ENCODE results near the gene METAP1. TPM values are rescaled to one million over a fixed set of nuclear protein-coding genes. Genes with fewer than 3 reads are reported as not detected.
"Not testable (repeated sequence)": the region's sequence is repeated elsewhere in the genome, so short reads cannot be mapped to it uniquely, and the experiment has no call there.

Gene METAP1
- total RNA-seq, 1 donor: 52.8 TPM

DNA sequence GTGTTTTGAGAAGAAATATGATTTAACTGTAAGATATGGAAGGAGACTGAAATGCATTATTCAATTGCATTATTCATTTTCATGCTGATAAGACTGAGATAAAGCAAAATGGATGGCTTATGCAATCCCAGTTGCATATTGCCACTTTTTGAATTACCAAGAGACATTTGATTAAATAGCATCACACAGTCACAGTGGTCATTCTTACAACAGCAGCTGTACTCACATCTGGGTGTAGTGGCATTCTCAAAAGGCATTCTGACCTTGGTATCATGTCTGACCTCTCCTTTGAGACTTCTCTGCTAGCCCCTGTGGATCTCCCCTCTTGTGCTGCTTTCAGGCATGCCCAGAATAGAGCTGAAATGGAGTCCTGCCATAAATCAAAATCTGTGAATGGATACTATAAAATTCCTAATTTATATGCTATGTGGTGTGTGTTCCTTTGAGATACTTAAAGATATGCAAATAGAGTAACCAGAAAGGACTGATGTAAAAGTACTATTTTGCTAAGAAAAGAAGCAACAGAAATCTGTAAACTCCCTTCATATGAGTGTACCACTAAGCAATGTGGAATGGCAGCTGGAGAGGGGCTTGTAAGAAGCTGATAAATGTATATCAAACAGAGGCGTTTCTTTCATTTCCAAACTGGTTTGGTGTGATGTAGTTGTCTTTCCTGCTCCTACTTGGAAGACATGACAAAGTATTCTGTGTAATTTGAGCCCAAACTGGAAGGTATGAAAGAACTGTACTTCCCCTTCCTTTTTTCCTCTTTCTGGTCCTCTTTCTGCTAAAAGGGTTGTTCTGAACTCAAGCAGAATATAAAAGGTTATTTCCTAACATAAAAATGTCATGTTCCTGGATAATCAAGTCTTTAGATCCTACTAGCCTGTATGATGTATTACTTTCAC is 25.4 kb upstream of the METAP1 start:
- Histone ChIP-seq H2AFZ (ENCODE audit: low read length) (peak overlapping the region; percentile 49), H3K9me3 (ENCODE audit: low read depth, low read length) (no peaks in the 10 kb centered on the region), H3K79me2 (ENCODE audit: insufficient read depth, low read length) (no peaks in the 10 kb centered on the region), H3K4me2 (ENCODE audit: insufficient read depth, low read length) (no peak overlapping the region), H3K4me1 (ENCODE audit: insufficient read depth, low read length) (peaks cover 2% of the 10 kb centered on the region), H3K36me3 (ENCODE audit: insufficient read depth, low read length) (no peaks in the 10 kb centered on the region), H3K4me3 (ENCODE audit: insufficient read depth, low read length) (no peak overlapping the region), H4K20me1 (ENCODE audit: insufficient read depth, low read length) (no peaks in the 10 kb centered on the region), H3K27me3 (ENCODE audit: insufficient read depth, low read length) (no peaks in the 10 kb centered on the region), H3K27ac (ENCODE audit: low read depth, low read length) (no peak overlapping the region)
- no peak for DNase-seq (ENCODE audit: insufficient read length, low spot score, missing footprints)
- TF ChIP-seq, protein P1, sequence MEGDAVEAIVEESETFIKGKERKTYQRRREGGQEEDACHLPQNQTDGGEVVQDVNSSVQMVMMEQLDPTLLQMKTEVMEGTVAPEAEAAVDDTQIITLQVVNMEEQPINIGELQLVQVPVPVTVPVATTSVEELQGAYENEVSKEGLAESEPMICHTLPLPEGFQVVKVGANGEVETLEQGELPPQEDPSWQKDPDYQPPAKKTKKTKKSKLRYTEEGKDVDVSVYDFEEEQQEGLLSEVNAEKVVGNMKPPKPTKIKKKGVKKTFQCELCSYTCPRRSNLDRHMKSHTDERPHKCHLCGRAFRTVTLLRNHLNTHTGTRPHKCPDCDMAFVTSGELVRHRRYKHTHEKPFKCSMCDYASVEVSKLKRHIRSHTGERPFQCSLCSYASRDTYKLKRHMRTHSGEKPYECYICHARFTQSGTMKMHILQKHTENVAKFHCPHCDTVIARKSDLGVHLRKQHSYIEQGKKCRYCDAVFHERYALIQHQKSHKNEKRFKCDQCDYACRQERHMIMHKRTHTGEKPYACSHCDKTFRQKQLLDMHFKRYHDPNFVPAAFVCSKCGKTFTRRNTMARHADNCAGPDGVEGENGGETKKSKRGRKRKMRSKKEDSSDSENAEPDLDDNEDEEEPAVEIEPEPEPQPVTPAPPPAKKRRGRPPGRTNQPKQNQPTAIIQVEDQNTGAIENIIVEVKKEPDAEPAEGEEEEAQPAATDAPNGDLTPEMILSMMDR (IDR thresholded peaks at IDR 0.05; ENCODE audit: extremely low read depth, low read depth, low read length): no peak

DNA sequence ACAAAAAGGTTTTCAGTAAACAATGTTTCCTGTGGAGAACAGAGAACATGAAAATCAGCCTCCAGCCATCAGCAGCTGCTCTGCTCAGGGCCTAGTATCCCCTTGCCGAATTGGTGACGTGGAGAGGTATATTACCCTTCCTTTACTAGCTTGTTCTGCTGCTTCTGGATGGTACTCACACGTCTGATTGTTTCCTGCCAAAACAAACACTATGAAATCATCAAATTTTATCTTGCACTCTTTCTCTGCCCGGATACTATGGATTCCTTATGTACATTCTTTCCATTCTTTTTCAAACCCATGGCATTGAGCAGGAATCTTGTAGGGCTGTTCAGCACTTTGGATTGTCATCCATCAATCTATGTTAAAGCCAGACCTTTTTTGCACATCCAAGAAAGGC is 18.8 kb upstream of the METAP1 start:
- TF ChIP-seq, protein P1 (IDR thresholded peaks at IDR 0.05; ENCODE audit: extremely low read depth, low read depth, low read length): no peak
- Histone ChIP-seq H3K4me1 (ENCODE audit: insufficient read depth, low read length) (peaks cover 3% of the 10 kb centered on the region), H3K4me2 (ENCODE audit: insufficient read depth, low read length) (no peak overlapping the region), H3K36me3 (ENCODE audit: insufficient read depth, low read length) (no peaks in the 10 kb centered on the region), H3K27me3 (ENCODE audit: insufficient read depth, low read length) (no peaks in the 10 kb centered on the region), H3K9me3 (ENCODE audit: low read depth, low read length) (no peaks in the 10 kb centered on the region), H3K27ac (ENCODE audit: low read depth, low read length) (peak overlapping the region; percentile 40), H4K20me1 (ENCODE audit: insufficient read depth, low read length) (no peaks in the 10 kb centered on the region), H3K79me2 (ENCODE audit: insufficient read depth, low read length) (no peaks in the 10 kb centered on the region), H2AFZ (ENCODE audit: low read length) (peak overlapping the region; percentile 39), H3K4me3 (ENCODE audit: insufficient read depth, low read length) (no peak overlapping the region)
- peak; percentile 68 for DNase-seq (ENCODE audit: insufficient read length, low spot score, missing footprints)

DNA sequence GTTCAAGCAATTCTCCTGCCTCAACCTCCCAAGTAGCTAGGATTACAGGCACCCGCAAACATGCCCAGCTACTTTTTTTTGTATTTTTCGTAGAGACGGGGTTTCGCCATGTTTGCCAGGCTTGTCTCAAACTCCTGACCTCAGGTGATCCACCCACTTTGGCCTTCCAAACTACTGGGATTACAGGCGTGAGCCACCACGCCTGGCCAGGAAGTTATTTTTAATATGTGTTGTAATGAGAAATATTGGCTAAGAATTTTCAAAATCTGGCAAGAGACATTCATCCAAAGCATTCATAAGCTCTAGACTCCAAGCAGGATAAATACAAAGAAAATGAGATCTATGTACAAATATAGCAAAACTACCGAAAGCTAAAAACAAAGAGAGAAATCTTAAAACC is 18.0 kb upstream of the METAP1 start:
- Histone ChIP-seq H3K9me3 (ENCODE audit: low read depth, low read length) (no peaks in the 10 kb centered on the region), H2AFZ (ENCODE audit: low read length) (no peak overlapping the region), H4K20me1 (ENCODE audit: insufficient read depth, low read length) (no peaks in the 10 kb centered on the region), H3K4me1 (ENCODE audit: insufficient read depth, low read length) (peaks cover 3% of the 10 kb centered on the region), H3K4me2 (ENCODE audit: insufficient read depth, low read length) (no peak overlapping the region), H3K27me3 (ENCODE audit: insufficient read depth, low read length) (no peaks in the 10 kb centered on the region), H3K36me3 (ENCODE audit: insufficient read depth, low read length) (no peaks in the 10 kb centered on the region), H3K4me3 (ENCODE audit: insufficient read depth, low read length) (no peak overlapping the region), H3K27ac (ENCODE audit: low read depth, low read length) (no peak overlapping the region), H3K79me2 (ENCODE audit: insufficient read depth, low read length) (no peaks in the 10 kb centered on the region)
- DNase-seq (ENCODE audit: insufficient read length, low spot score, missing footprints): no peak
- TF ChIP-seq, protein P1 (IDR thresholded peaks at IDR 0.05; ENCODE audit: extremely low read depth, low read depth, low read length): no peak

DNA sequence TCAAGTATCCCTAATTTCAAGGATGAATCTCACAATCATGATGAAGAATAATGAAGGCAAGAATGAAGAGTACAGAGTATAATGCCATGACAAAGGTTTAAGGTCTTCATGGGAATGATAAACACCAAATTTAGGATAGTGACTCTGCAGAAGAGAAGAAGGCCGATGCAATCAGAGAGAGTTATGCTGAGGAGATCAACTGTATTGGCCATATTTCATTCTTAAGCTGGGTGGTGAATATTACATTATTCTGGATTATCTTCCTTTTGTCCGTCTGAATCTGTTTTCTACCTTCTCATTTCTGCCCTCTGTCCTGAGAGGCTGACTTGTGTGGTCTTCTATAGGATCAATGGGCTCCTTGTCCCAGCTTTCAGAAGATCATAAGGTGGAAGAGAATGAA is 7.8 kb upstream of the METAP1 start:
- Histone ChIP-seq H2AFZ (ENCODE audit: low read length) (no peak overlapping the region), H3K27ac (ENCODE audit: low read depth, low read length) (no peak overlapping the region), H3K27me3 (ENCODE audit: insufficient read depth, low read length) (no peaks in the 10 kb centered on the region), H3K79me2 (ENCODE audit: insufficient read depth, low read length) (no peaks in the 10 kb centered on the region), H3K4me1 (ENCODE audit: insufficient read depth, low read length) (no peaks in the 10 kb centered on the region), H3K4me3 (ENCODE audit: insufficient read depth, low read length) (no peak overlapping the region), H3K9me3 (ENCODE audit: low read depth, low read length) (no peaks in the 10 kb centered on the region), H3K36me3 (ENCODE audit: insufficient read depth, low read length) (no peaks in the 10 kb centered on the region), H3K4me2 (ENCODE audit: insufficient read depth, low read length) (no peak overlapping the region), H4K20me1 (ENCODE audit: insufficient read depth, low read length) (no peaks in the 10 kb centered on the region)
- DNase-seq (ENCODE audit: insufficient read length, low spot score, missing footprints): no peak
- TF ChIP-seq, protein P1 (IDR thresholded peaks at IDR 0.05; ENCODE audit: extremely low read depth, low read depth, low read length): no peak

DNA sequence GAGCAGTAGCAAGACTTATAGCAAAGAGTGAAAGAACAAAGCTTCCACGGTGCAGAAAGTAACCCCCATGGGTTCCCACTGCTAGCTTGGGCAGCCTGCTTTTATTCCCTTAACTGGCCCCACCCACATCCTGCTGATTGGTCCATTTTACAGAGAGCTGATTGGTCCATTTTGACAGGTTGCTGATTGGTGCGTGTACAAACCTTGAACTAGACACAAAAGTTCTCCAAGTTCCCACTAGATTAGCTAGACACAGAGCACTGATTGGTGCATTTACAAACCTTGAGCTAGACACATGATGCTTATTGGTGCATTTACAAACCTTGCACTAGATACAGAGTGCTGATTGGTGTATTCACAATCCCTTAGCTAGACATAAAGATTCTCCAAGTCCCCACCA is 2.7 kb upstream of the METAP1 start:
- not testable (repeated sequence) for H2AFZ ChIP-seq (ENCODE audit: low read length); H3K36me3 ChIP-seq (ENCODE audit: insufficient read depth, low read length); H3K27me3 ChIP-seq (ENCODE audit: insufficient read depth, low read length); H3K4me3 ChIP-seq (ENCODE audit: insufficient read depth, low read length); H3K9me3 ChIP-seq (ENCODE audit: low read depth, low read length); H3K4me1 ChIP-seq (ENCODE audit: insufficient read depth, low read length); H3K27ac ChIP-seq (ENCODE audit: low read depth, low read length); H4K20me1 ChIP-seq (ENCODE audit: insufficient read depth, low read length); H3K4me2 ChIP-seq (ENCODE audit: insufficient read depth, low read length)
- H3K79me2 ChIP-seq (ENCODE audit: insufficient read depth, low read length): peaks cover 20% of the 10 kb centered on the region
- DNase-seq (ENCODE audit: insufficient read length, low spot score, missing footprints): peak; percentile 19
